ENCODE results near the gene TMEM263.

DNA sequence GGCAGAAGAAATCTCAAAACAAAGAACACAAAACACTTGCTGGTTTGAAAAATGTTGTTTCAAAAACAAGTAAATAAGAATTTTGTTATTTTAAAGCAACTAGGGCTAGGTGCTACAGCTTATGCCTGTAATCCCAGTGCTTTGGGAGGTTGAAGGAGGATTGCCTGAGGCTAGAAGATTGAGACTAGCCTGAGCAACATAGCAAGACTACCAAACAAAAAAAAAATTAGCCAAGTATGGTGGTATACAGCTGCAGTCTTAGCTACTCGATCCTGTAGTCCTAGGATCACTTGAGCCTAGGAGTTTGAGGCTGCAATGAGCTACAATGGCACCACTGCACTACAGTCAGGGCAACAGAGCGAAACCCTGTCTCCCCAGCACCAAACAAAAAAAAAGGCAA is 63.8 kb downstream of the TMEM263 start:
- no peak for TF ChIP-seq ZFX (IDR thresholded peaks at IDR 0.05)
- TF ChIP-seq, protein P1, sequence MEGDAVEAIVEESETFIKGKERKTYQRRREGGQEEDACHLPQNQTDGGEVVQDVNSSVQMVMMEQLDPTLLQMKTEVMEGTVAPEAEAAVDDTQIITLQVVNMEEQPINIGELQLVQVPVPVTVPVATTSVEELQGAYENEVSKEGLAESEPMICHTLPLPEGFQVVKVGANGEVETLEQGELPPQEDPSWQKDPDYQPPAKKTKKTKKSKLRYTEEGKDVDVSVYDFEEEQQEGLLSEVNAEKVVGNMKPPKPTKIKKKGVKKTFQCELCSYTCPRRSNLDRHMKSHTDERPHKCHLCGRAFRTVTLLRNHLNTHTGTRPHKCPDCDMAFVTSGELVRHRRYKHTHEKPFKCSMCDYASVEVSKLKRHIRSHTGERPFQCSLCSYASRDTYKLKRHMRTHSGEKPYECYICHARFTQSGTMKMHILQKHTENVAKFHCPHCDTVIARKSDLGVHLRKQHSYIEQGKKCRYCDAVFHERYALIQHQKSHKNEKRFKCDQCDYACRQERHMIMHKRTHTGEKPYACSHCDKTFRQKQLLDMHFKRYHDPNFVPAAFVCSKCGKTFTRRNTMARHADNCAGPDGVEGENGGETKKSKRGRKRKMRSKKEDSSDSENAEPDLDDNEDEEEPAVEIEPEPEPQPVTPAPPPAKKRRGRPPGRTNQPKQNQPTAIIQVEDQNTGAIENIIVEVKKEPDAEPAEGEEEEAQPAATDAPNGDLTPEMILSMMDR (IDR thresholded peaks at IDR 0.05 in 2 of 3, conservative IDR thresholded peaks at IDR 0.05 in 1 of 3; ENCODE audit: borderline replicate concordance in 1 of 3, insufficient read depth in 1 of 3, low read depth in 2 of 3, low read length in 2 of 3): no peak
- TF ChIP-seq EGR1 (IDR thresholded peaks at IDR 0.05; ENCODE audit: low read depth): no peak
- no peak for TF ChIP-seq TCF7L2 (IDR thresholded peaks at IDR 0.05; ENCODE audit: borderline replicate concordance, extremely low read depth, insufficient read depth, insufficient read length)
- TF ChIP-seq POLR2AphosphoS5 (IDR thresholded peaks at IDR 0.05; ENCODE audit: low read depth, low read length): no peak
- TF ChIP-seq, protein P2, sequence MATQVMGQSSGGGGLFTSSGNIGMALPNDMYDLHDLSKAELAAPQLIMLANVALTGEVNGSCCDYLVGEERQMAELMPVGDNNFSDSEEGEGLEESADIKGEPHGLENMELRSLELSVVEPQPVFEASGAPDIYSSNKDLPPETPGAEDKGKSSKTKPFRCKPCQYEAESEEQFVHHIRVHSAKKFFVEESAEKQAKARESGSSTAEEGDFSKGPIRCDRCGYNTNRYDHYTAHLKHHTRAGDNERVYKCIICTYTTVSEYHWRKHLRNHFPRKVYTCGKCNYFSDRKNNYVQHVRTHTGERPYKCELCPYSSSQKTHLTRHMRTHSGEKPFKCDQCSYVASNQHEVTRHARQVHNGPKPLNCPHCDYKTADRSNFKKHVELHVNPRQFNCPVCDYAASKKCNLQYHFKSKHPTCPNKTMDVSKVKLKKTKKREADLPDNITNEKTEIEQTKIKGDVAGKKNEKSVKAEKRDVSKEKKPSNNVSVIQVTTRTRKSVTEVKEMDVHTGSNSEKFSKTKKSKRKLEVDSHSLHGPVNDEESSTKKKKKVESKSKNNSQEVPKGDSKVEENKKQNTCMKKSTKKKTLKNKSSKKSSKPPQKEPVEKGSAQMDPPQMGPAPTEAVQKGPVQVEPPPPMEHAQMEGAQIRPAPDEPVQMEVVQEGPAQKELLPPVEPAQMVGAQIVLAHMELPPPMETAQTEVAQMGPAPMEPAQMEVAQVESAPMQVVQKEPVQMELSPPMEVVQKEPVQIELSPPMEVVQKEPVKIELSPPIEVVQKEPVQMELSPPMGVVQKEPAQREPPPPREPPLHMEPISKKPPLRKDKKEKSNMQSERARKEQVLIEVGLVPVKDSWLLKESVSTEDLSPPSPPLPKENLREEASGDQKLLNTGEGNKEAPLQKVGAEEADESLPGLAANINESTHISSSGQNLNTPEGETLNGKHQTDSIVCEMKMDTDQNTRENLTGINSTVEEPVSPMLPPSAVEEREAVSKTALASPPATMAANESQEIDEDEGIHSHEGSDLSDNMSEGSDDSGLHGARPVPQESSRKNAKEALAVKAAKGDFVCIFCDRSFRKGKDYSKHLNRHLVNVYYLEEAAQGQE (IDR thresholded peaks at IDR 0.05; ENCODE audit: low read depth): no peak
- no peak for TF ChIP-seq RAD21 (IDR thresholded peaks at IDR 0.05; ENCODE audit: low read depth)
- TF ChIP-seq EZH2 (IDR thresholded peaks at IDR 0.05): no peak
- TF ChIP-seq SIN3A (IDR thresholded peaks at IDR 0.05; ENCODE audit: low read depth): no peak
- TF ChIP-seq POLR2A (IDR thresholded peaks at IDR 0.05; ENCODE audit: borderline replicate concordance, extremely low read depth, insufficient read depth, insufficient read length): no peak
- no peak for TF ChIP-seq CBX3 (IDR thresholded peaks at IDR 0.05; ENCODE audit: low read depth)
- TF ChIP-seq, protein P3, sequence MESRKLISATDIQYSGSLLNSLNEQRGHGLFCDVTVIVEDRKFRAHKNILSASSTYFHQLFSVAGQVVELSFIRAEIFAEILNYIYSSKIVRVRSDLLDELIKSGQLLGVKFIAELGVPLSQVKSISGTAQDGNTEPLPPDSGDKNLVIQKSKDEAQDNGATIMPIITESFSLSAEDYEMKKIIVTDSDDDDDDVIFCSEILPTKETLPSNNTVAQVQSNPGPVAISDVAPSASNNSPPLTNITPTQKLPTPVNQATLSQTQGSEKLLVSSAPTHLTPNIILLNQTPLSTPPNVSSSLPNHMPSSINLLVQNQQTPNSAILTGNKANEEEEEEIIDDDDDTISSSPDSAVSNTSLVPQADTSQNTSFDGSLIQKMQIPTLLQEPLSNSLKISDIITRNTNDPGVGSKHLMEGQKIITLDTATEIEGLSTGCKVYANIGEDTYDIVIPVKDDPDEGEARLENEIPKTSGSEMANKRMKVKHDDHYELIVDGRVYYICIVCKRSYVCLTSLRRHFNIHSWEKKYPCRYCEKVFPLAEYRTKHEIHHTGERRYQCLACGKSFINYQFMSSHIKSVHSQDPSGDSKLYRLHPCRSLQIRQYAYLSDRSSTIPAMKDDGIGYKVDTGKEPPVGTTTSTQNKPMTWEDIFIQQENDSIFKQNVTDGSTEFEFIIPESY (IDR thresholded peaks at IDR 0.05; ENCODE audit: extremely low read depth, insufficient replicate concordance, low read length): no peak
- TF ChIP-seq, protein P4, sequence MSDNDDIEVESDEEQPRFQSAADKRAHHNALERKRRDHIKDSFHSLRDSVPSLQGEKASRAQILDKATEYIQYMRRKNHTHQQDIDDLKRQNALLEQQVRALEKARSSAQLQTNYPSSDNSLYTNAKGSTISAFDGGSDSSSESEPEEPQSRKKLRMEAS (IDR thresholded peaks at IDR 0.05): no peak
